NCI-H187 treated with DMSO at 0.1 percent for 48 hours (cell line): ENCODE results near the gene SLC37A3.
"Not testable (repeated sequence)": the region's sequence is repeated elsewhere in the genome, so short reads cannot be mapped to it uniquely, and the experiment has no call there.

Source experiments
- DNase-seq: peaks from one replicate; lab custom pipeline; 2025; lab: John Stamatoyannopoulos, UW

SLC37A3 gene

DNA sequence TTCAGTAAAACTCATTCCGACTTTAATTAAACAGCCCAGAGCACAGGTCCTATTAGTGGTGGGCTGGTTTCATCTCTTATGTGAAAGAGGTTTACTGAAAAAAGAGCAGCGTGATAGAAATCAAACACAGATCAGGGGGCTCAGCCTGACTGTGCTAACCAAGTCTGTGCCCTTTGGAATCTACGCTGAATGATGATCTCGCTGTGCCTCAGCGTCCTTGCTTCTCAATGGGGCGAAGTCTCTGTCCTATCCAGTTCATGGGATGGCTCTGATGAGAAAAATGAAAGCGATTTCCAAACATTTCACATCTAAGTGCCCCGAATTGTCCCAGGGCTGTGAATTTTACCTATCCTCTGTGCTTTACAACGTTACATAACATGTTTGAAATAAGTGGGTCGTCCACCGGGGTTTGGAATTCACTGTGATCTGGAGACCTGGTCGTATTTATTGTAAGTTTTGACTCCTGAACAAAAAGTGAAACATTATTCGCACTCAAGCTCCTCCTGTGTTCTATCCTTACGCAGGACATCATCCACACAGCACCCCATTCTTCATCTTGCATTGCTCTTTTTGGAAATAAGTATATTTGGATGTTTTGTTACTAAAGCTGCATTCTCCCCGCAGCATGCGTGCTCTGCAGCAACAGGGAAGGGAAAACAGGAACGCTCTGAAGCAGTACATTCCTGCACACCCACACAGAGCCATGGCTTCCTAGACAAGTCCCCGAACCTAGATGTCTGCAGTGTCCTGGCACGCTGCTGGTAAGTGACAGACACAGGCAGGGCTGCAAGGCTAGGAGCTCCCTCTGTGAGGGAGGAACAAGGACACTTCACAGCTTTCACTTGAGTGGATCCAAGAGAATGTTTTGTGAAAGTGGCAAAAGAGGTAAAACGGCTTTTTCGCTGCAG, 83.5 kb downstream of the SLC37A3 start:
- DNase-seq = no peak

DNA sequence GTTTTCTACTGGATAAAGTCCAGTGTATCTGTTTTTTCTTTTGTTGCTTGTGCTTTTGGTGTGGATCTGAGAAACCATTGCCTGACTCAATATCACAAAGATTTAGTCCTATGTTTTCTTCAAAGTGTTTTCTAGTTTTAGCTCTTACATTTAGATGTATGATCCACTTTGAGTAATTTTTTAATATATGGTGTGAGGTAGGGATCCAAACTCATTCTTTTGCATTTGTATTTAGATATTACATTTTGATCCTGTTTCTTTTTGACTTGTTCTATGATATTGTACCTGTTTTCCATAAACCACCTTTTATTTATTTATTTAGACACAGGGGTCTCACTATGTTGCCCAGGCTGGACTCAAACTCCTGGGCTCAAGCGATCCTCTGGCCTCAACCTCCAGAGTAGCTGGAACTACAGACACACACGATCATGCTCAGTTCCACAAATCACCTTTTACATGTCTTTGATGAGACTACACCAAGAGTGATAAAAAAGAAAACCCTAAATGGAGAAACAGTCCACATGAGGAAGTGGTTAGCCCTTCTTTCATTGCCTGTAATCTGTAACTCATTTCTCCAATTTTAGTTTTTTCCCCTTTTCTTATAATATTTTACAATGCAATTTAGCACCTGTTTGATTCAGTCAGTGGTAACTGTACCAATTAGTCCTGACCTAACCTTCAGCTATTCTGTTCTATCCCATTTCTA, 86.0 kb downstream of the SLC37A3 start:
- no peak for DNase-seq

DNA sequence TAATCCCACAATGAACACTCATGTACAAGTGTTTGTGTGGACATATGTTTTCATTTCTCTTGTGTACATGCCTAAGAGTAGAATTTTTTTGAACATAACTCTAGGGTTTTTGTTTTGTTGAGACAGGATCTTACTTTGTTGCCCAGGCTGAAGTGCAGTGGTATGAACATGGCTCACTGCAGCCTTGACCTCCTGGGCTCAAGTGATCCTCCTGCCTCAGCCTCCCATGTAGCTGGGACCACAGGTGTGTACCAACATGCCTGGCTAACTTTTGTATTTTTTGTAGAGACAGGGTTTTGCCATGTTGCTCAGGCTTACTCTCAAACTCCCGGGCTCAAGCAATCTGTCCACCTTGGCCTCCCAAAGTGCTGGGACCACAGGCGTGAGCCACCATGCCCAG, 87.2 kb downstream of the SLC37A3 start:
- DNase-seq = not testable (repeated sequence)

DNA sequence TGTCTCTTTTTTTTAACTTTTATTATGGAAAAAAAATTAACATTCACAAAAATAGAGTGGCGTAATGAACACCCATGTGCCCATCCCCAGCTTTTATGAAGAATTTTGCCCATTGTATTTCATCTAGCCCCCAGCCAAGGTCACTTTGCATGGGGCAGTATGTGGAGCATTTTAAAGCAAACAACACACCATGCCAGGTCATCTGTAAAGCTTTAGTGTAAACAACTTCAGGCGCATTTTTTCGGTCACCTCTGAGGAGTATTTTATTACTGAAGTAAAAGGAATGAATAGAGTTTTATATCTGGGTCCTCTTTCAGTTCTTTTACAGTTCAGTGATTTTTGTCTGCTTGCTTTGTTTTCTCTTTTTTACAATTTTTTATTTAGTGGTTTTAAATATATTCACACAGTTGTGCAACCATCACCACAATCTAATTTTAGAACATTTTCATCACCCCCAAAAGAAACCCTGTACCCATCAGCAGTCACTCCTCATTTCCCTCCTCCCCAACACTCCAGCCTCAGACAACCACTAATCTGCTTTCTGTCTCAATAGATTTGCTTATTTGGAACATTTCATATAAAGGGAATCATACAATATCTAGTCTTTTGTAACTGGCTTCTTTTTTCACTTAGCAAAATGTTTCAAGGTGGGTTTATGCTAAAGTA, 87.9 kb downstream of the SLC37A3 start:
- DNase-seq = no peak

DNA sequence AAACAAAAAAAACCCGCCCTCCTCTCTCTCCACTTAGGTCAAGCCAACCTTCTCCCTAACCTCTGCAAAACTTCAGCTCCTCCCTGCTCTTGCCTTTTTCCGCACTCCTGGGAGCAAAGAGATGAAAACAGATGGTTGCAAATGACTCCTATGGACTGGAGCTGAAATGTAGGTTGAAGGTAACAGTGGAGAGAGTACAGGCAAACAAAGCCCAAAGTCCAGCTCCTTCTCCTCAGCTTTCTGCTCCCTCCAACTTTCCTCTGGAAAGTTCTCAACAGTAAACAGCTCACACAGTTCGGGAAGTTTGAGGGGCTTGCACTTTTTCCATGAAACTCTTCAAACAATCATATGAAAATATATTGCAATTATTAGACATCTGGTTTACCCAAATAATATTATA, 90.3 kb downstream of the SLC37A3 start:
- DNase-seq = no peak

DNA sequence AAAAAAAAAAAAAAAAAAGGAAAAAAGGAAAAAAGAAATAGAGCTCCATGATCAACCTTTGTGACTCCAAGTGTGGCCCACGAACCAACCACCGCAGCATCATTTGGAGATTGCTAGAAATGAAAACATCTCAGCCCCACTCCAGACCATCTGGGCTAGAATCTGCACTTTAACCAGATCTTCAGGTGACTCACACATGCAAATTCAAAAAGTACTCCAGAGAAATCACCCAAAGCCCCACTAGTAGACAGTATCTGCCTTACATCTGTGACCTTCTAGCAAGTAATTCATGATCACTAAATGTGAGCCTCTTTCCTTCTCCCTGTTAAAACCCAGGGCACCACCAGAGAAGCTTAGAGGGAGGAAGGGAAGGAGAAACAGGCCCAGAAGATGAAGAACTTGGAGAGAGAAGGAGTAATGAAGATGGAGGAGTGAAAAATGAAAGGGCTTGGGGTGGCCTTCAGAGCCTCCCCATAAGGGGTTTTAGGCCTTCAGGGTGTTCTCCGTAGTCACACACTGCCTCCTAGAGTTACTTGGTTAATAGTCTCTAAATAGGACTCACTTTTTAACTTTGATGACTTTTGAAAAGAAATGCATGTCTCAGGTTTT, 94.0 kb downstream of the SLC37A3 start:
- no peak for DNase-seq

DNA sequence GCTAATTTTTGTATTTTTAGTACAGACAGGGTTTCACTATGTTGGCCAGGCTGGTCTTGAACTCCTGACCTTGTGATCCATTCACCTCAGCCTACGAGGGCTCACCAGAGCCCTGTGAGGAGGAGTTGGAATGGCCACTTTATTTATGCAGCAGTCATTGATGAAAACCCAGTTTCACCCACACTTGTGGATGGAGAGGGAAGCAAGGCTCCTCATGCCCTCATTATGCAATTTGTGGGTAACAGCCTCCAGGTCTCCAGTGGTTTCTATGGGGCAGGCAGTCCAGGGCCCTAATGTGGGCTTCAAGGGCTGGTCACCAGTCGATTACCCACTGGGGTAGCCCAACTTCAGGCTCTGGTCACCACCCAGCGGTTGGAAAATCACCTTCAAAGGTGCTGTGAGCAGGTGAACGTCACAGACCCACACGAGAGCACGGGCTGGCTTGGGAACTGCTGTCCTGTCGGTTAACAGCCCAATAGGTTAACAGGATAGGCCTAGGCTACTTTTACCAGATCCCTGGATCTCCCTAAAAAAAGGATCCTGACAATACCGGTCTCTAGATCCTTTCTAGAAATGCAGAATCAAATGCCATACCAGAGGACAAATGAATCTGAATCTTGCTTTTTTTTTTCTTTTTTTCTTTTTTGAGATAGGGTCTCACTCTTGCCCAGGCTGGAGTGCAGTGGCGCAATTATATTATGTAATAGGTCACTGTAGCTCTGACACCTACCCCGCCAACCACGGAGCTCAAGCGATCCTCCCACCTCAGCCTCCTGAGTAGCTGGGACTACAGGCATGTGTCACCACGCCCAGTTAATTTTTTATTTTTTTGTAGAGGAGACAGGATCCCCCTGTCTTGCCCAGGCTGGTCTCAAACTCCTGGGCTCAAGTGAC, 97.8 kb downstream of the SLC37A3 start:
- DNase-seq = no peak

DNA sequence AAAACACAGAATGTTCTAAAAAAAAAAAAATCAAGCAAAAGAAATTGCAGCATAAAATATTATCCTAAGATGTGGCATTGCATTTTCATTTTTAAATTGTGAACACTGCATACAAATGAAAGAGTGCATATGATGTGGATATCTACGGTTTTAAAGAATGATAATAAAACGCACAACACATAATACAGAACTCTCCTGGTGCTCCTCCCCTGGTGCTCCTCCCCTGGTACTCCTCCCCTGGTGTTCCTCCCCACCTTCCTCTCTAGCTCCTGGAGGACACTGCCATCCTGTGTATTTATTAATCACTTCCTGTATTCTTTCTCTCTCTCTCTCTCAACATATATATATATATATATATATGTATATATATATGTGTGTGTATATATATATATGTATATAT, 100.1 kb downstream of the SLC37A3 start:
- no peak for DNase-seq

DNA sequence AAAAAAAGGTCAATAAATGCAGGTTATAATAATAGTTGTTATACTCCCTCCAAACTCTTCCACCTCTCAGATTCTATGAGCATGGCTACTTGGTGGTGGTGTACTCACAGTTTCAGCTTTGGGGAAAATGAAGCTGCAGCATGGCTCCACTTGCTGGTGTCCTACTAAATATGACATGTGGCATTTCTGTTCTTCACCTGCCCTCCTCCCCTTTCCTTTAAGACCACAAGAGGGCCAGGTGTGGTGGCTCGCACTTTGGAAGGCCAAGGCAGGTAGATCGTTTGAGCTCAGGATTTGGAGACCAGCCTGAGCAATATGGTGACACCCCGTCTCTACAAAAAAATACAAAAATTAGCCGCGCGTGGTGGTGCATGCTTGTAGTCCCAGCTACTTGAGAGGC, 101.1 kb downstream of the SLC37A3 start:
- no peak for DNase-seq

DNA sequence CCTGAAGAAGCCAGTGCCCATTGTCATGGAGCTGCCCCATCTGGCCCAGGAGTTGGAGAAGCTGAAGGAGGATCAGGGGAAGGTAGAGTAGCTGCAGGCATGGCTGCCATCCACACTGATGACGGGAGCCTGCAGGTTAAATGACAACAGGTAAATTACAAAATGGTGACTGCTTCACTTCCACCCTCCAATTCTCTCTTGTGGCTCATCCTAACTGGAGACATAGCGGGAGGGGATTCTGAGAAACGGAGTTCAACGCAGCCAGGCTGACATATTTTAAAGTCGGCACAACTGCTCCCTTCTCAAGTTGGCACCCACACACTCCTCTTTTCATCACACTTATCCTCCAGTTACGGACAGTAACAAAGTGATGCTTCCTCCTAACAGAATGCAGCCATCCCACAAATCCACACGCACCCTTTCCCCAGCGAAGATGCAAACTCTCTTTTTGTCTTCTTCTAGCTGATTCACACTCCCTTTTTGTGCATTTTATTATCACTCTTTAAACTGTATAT, 103.0 kb downstream of the SLC37A3 start:
- no peak for DNase-seq

DNA sequence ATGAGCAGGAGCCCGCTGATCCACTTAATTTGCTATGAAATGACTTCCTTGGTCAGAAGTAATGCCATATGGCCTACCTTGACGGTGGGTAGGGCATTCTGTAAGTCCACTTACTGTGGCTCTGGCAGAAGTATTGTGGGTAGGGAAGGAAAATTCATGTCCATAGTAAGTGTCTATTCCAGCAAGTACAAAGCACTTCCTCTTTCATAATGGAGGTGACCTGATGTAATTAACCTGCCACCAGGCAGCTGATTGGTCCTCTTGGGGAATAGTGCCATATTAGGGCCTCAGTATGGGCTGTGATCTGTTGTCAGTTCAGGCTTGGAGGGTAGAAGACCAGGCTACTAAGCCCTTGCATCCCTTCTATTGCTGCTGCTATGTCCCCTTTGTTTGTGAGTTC, 103.9 kb downstream of the SLC37A3 start:
- no peak for DNase-seq

DNA sequence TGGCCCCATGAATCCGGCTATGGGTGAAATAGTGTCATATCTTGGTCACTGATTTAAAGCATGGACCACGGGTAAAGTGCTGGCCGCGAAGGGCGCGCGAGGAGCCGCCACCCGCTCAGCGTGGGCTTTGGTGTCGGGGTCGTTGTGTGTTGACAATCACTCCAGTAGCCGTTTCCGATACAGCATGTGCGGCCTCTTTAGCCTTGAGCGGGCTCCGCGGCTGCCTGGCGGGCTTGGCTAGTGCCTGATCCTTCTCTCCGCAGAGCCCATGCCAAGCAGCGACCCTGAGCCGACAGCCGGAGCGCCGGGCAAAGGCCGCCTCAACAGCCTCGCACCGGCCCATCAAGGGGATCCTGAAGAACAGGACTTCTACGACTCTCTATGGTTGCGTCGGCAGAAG, 105.9 kb downstream of the SLC37A3 start:
- no peak for DNase-seq

DNA sequence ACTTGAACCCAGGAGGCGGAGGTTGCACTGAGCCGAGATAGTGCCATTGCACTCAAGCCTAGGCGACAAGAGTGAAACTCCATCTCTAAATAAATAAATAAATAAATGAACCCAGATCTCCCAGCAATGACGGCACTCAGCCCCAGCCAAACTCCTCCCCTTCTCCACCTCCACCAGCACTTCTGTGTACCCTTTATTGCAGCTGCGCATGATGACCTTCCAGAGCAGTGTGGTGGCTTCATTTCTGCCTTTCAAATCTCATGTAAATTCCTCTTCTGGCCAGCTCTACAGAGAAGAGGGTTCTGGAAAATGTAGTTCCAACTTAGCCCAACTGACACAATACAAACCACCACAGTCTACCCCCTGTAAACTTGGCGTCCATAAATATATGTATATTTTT, 108.5 kb downstream of the SLC37A3 start:
- no peak for DNase-seq

DNA sequence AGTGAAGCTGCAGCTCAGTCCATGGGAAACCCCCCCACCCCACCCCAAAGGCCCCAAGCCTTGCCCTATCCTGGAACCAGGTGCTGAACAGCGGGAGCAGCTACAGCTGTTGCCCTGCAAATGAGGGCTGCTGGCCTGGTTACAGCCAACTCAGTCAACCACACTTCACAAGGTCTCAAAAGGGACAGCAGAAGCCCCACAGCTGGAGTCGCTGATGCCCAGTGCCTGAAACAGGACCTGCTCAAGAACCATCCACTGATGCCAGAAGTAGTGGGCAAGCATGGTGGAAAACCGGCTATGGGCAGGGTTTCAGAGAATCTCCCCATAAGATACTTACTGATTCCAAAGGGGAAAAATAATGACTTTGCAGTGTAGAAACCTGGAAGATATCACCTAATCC, 110.3 kb downstream of the SLC37A3 start:
- no peak for DNase-seq

DNA sequence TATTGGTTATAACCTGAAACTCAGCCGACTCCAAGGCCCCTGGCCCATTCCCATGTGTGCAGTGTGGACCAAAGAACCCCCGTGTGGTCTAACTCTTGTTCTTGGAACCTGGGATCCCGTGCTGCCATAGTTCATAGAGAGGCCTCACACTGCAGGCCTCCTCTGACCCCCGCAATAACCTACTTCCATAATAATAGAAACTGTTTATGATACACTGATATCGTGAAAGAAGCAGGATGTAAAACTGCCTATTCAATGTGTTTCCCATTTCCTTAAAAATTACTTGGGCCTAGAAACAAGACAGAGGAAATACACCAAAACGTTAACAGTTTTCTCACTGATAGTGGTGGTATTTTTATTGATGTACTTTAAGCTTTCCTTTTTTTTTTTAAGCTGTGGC, 112.4 kb downstream of the SLC37A3 start:
- no peak for DNase-seq

DNA sequence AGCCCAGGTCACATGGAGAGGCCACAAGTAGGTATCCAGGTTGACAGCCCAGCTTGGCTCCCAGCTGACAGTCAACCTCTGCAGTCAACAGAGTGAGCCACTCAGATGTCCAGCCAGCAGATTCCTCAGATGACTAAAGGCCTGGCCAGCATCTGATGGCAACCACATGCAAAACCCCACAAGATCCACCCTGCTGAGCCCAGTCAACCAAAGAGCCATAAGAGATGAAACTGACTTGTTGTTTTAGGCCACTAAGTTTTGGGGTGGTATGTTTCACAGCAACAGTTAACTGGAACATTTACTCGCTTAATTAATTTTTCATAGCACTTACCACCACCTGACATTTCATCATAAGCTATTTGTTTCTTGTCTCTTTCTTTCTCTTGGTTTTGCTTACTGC, 114.3 kb downstream of the SLC37A3 start:
- no peak for DNase-seq
